H7 (cell line): Measurements from ENCODE around the gene FMN2. TPM values are rescaled to one million over a fixed set of nuclear protein-coding genes. Genes with fewer than 3 reads are reported as not detected.
"Not testable (repeated sequence)": the region's sequence is repeated elsewhere in the genome, so short reads cannot be mapped to it uniquely, and the experiment has no call there.

Experiments
- DNase-seq: peaks from one replicate; pipeline ENCODE4 v3.0.0; 2012
- H3K27me3 ChIP-seq: 2 replicates; pipeline ENCODE4 v1.6.0; 2011; ENCODE audit warnings: mild to moderate bottlenecking, low read length; ENCODE audit not compliant: control insufficient read depth, insufficient read depth
- H3K36me3 ChIP-seq: replicated peaks from 2 replicates; pipeline ENCODE4 v1.5.1; 2011; ENCODE audit warnings: low read length; ENCODE audit not compliant: control insufficient read depth, insufficient read depth
- H3K4me3 ChIP-seq: 2 replicates; pipeline ENCODE4 v1.5.1; 2011; ENCODE audit warnings: low read depth, mild to moderate bottlenecking, control low read depth, low read length, moderate library complexity; ENCODE audit not compliant: insufficient read depth
- total RNA-seq: library from RNA; depleted of rRNA; stranded (reverse); fragments of >200 nt; shearing (Covaris generic); gene quantifications from 2 replicates; pipeline ENCODE4 v1.2.3, GENCODE V29; 2014

Gene FMN2
- total RNA-seq, 1 experiment from 2014 or later, result 0.83 TPM

- Histone ChIP-seq H3K36me3 (no peaks in the 10 kb centered on the region), H3K4me3 (no peak overlapping the region), H3K27me3 (no peaks in the 10 kb centered on the region)
- no peak for DNase-seq
Measured at GRCh38 chr1:240409615-240410014, 317.9 kb downstream of the FMN2 start.

DNA sequence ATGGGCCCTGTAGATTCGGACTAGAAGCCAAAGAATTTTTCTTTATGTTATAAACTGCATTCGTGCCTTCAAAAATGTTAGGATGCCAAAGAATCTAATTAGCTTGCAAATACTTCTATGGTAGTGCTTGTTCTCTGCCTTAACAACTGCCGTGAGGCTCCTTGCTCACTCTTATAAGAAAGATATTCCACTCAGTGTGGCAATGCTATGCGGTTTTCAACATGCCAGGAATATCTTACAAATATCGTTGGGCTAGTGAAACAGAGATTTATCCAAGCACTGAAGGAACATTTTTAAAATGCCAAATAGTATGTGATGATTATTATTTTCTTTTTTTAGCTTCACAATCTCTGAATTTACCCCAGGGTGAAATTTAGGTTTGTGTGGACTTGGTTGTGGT is 322.0 kb downstream of the FMN2 start:
- no peak for DNase-seq
- Histone ChIP-seq H3K36me3 (no peaks in the 10 kb centered on the region), H3K27me3 (no peaks in the 10 kb centered on the region), H3K4me3 (no peak overlapping the region)

DNA sequence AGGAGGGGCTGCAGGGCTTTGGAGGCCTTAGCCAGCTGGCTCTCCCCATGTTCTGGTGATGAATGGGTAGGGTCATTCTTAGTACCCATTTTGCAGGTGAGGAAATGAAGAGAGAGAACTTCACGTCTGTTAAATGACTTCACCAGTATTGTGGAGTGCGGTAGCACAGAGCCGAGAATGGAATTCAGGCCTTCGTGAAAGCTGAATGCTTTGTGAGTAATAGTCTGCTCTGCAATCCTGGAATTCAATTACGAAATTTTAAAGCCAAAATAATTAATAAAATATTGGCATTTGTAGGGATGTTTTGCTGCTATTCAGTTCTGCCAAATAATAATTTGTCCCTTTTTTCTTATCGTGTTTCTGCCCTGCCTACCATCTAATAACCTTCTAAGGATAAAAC is 322.6 kb downstream of the FMN2 start:
- Histone ChIP-seq H3K4me3 (no peak overlapping the region), H3K36me3 (no peaks in the 10 kb centered on the region), H3K27me3 (no peaks in the 10 kb centered on the region)
- no peak for DNase-seq

GRCh38 chr1:240415011-240415410 is 323.3 kb downstream of the FMN2 start:
- not testable (repeated sequence) for H3K4me3 ChIP-seq, H3K36me3 ChIP-seq, H3K27me3 ChIP-seq, DNase-seq

GRCh38 chr1:240415532-240415931 is 323.8 kb downstream of the FMN2 start:
- Histone ChIP-seq H3K4me3 (no peak overlapping the region), H3K27me3 (no peaks in the 10 kb centered on the region), H3K36me3 (no peaks in the 10 kb centered on the region)
- no peak for DNase-seq

GRCh38 chr1:240417317-240417716 is 325.6 kb downstream of the FMN2 start:
- H3K27me3 ChIP-seq, result no peaks in the 10 kb centered on the region
- DNase-seq, result no peak
- no peaks in the 10 kb centered on the region for H3K36me3 ChIP-seq
- no peak overlapping the region for H3K4me3 ChIP-seq

DNA sequence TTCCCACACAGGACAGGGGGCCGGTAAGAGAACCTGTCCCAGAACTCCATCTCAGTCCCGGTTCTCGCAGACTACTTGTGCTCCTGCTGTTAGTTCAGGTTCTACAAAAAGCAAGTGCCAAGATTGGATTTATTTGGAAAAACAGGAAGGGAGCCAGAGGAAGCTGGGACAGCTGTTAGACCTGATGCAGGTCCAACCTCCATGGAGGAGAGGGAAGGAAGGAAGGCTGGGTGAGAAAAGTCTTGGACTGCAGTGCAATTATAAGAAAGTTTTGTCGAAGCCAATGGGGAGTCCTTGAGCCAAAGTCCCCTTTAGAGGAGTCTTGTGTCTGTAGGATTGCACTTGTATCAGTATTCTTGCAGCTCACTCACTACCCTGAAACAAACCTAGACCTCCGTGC is 329.1 kb downstream of the FMN2 start:
- Histone ChIP-seq H3K4me3 (no peak overlapping the region), H3K27me3 (no peaks in the 10 kb centered on the region), H3K36me3 (no peaks in the 10 kb centered on the region)
- no peak for DNase-seq

GRCh38 chr1:240423246-240423924 is 331.7 kb downstream of the FMN2 start:
- Histone ChIP-seq H3K4me3 (no peak overlapping the region), H3K27me3 (no peaks in the 10 kb centered on the region), H3K36me3 (no peaks in the 10 kb centered on the region)
- no peak for DNase-seq

DNA sequence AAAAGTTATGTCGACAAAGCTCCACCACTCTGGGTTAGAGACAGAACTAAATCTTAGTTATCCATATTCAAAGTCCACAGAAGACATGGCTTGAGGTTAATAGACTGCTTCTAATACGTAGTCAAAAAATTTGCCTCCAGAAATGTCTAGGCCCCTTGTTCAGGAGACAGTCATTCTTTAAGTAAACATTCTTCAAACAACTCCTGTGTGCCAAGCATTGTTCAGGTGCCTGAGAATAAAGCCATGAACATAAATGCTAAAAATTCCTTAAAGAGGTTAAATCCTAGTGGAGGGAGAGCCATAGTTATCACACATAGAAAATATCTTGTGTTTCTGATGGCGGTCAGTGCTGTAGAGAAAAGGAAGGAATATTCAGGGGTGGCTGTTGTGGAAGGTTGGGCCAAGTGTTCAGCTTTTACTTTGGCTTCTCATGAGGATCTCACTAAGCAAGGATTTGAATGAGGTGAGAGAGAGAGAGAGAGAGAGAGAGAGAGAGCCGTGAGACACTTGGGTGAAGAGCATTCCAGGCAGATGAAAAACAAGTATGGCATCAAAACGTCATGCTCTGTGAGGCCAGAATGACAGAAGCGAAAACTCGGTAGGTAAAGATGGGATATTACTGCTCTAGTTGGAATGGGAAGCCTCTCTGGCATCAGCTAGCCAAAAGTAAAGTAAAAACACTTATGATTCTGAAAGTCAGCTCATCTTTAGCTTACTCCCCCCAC is 333.2 kb downstream of the FMN2 start:
- no peaks in the 10 kb centered on the region for H3K27me3 ChIP-seq
- H3K4me3 ChIP-seq, result no peak overlapping the region
- H3K36me3 ChIP-seq, result no peaks in the 10 kb centered on the region
- DNase-seq, result no peak

GRCh38 chr1:240426051-240426450 is 334.4 kb downstream of the FMN2 start:
- Histone ChIP-seq H3K4me3 (no peak overlapping the region), H3K36me3 (no peaks in the 10 kb centered on the region)
- no peak for DNase-seq

GRCh38 chr1:240435996-240436566 is 344.4 kb downstream of the FMN2 start:
- DNase-seq, result no peak
- Histone ChIP-seq H3K36me3 (no peaks in the 10 kb centered on the region), H3K4me3 (no peak overlapping the region), H3K27me3 (no peaks in the 10 kb centered on the region)

More at GRCh38 chr1:240426051-240426450, 334.4 kb downstream of the FMN2 start:
- no peaks in the 10 kb centered on the region for H3K27me3 ChIP-seq

DNA sequence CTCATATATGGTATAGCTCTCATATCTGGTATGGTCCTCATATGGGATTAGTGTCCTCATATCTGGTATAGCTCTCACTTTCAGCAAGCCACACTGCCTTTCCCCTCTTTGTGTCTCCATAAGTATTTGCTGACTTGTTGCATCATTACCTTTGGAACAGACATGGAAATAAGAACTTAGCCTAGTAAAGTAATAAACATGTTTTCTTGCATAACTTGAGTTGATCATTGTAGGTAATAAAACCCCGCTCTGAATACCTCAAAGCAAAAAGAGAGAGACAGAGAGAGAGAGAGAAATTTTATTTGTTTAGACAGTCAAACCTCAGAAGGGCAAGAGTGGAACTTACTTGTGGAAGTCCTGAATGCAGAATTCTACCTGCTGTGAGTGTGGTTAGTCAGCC is 350.0 kb downstream of the FMN2 start:
- Histone ChIP-seq H3K4me3 (no peak overlapping the region), H3K36me3 (no peaks in the 10 kb centered on the region), H3K27me3 (no peaks in the 10 kb centered on the region)
- DNase-seq, result no peak

DNA sequence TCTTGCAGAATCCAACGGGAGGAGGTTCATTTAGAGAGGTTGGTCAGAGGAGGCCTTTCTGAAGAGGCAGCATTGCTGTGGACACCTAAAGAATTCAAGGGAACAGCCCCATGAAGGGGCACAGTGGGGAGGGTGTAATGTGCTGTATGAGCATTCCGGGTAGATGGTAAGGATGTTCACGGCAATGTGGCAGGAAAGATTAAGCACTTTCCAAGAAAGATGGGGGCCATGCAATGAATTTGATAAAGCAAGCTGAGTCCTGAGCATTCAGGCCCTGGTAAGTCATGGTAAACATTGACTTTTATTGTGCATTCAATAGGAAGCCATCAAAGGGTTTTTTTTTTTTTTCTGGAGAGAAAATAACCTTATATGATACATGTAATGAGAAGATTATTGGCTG is 353.7 kb downstream of the FMN2 start:
- H3K4me3 ChIP-seq, result no peak overlapping the region
- no peaks in the 10 kb centered on the region for H3K36me3 ChIP-seq
- no peaks in the 10 kb centered on the region for H3K27me3 ChIP-seq
- DNase-seq, result no peak

DNA sequence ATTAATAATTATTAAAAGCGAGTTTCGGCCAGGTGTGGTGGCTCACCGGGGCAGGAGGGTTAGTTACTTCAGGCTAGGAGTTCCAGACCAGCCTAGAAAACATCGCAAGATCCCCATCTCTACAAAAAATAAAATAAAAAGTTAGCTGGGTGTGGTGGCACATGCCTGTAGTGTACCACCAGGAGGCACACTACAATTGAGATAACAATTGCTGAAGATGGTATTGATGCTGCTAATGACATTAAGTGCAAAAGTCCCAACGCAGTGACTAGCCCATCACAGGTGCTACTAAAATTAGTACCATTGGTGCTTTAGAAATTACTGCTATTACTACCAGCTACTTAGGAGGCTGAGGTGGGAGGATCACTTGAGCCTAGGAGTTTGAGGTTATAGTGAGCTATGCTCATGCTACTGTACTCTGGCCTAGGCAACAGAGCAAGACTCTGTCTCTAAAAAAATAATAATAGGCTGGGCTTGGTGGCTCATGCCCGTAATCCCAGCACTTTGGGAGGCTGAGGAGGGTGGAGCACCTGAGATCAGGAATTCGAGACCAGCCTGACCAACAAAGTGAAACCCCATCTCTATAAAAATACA is 363.6 kb downstream of the FMN2 start:
- Histone ChIP-seq H3K27me3 (no peaks in the 10 kb centered on the region), H3K36me3 (no peaks in the 10 kb centered on the region), H3K4me3 (no peak overlapping the region)
- DNase-seq, result peak; percentile 21

- Histone ChIP-seq H3K27me3 (no peaks in the 10 kb centered on the region), H3K36me3 (no peaks in the 10 kb centered on the region), H3K4me3 (no peak overlapping the region)
- no peak for DNase-seq
Measured at GRCh38 chr1:240457203-240457602, 365.5 kb downstream of the FMN2 start.
